GM21717 (cell line): ENCODE results near the gene HACL1.

Experiments used
- ATAC-seq: cut with Tn5 transposase; IDR thresholded peaks from one replicate; pipeline ENCODE4 v1.9.1; 2021; ENCODE audit warnings: mild to moderate bottlenecking, moderate library complexity; ENCODE audit not compliant: unreplicated experiment

HACL1 gene

GRCh38 chr3:15601399-15602145, at the start of gene HACL1, which contains the start of gene BTD:
Gene HACL1 (minus strand): TSS chr3:15601569. CDS start chr3:15601463, 106 bp downstream.
Gene BTD (plus strand): TSS chr3:15601745. CDS start chr3:15635440, 33,695 bp downstream.
- peak; percentile 94 for ATAC-seq

- no peak for ATAC-seq
These were observed 48.5 kb upstream of the HACL1 start for GRCh38 chr3:15649858-15650257.

- no peak for ATAC-seq
These were observed 48.0 kb upstream of the HACL1 start for GRCh38 chr3:15649341-15649740.

- peak; percentile 92 for ATAC-seq
These were observed 46.3 kb upstream of the HACL1 start for GRCh38 chr3:15647611-15648167.

GRCh38 chr3:15646851-15647511, 45.6 kb upstream of the HACL1 start:
- ATAC-seq, result peak; percentile 19

- ATAC-seq, result no peak
These were observed 44.6 kb upstream of the HACL1 start for GRCh38 chr3:15645740-15646501.

- no peak for ATAC-seq
These were observed 43.9 kb upstream of the HACL1 start for GRCh38 chr3:15645246-15645645.

- ATAC-seq, result peak; percentile 40
These were observed 37.5 kb upstream of the HACL1 start for GRCh38 chr3:15638891-15639262.

- ATAC-seq, result no peak
These were observed 37.0 kb upstream of the HACL1 start for GRCh38 chr3:15638193-15638890.

- ATAC-seq, result no peak
These were observed 36.0 kb upstream of the HACL1 start for GRCh38 chr3:15637131-15637951.

- no peak for ATAC-seq
These were observed 34.8 kb upstream of the HACL1 start for GRCh38 chr3:15636028-15636709.

- ATAC-seq, result no peak
These were observed 33.8 kb upstream of the HACL1 start for GRCh38 chr3:15635121-15635661.

- ATAC-seq, result no peak
These were observed 33.3 kb upstream of the HACL1 start for GRCh38 chr3:15634671-15635070.

GRCh38 chr3:15633766-15634598, 32.6 kb upstream of the HACL1 start:
- ATAC-seq, result no peak

GRCh38 chr3:15633159-15633558, 31.8 kb upstream of the HACL1 start:
- no peak for ATAC-seq

- no peak for ATAC-seq
These were observed 30.8 kb upstream of the HACL1 start for GRCh38 chr3:15632212-15632580.

GRCh38 chr3:15631426-15632211, 30.2 kb upstream of the HACL1 start:
- ATAC-seq, result no peak
